ENCODE results near the gene DHFR.

DHFR gene

DNA sequence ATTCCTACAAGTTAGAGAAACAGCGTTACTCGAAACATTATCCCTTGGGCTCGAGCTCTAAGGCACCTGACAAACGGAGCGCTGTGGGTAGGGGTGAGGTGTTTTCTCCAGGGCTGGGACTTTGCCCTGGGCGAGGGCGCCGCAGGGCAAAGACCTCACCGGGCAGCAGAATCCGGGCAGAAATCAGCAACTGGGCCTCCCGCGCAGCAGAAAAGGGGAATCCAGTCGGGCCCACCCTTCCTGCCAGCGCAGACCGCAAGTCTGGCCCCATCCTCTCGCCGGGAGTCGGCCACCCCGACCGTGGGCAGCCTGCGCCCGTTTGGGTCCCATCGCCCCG, 761 bp downstream of the DHFR start:
- peak; percentile 69 for DNase-seq

DNA sequence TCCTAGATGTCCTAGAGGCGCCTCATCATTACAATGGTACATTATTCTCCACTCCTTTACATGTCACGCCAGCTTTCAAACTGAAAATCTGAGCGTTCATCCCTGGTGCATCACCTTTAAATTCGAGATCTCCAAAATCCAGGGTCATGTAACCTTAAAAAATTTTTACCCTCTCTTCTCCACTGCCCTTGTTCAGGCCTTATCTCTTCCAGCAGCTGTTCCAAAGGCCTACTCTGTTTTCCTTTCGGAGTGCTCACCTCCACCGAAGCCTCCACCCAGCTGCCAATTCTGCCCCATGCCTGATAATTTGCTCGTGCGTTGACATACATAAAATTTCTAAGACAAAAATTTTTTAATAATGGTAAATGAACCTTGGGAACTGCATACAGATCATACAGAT, 1.3 kb downstream of the DHFR start:
- DNase-seq: peak; percentile 30

DNA sequence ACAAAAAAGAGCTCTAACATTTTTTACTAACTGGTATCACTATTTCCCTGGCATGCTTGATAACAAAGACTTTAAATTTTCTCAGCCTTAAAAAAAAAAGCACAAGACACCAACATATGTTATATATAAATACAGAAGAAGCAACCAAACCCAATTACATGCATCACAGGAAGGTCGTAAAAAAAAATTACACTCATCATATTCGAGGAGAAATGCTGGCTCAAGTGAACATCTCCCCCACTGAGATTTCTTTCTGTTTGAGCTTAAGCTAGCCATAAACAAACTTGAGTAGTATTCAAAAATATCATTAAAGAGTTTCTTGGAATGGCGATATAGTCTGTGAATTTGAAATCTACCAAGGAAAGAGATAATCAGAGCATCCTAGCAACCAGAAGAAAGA, 7.9 kb downstream of the DHFR start:
- peak; percentile 37 for DNase-seq

DNA sequence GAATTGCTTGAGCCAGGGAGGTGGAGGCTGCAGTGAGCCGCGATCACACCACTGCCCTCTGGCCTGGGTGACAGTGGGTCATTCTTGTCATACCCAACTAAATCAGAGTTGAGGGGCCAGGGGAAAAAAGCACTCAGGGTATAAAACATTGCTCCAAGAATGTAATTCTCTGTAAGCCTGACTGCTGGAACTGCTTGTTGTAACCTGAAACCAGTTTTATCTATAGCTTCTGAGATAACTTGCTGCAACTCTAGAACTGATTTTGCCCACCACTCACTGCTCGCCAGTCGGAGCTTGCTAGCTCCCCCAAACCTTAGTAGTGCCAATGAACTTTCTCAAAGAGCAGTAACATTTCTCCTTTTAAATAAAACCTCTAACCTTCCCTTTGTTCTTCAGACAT, 9.9 kb downstream of the DHFR start:
- no peak for DNase-seq

DNA sequence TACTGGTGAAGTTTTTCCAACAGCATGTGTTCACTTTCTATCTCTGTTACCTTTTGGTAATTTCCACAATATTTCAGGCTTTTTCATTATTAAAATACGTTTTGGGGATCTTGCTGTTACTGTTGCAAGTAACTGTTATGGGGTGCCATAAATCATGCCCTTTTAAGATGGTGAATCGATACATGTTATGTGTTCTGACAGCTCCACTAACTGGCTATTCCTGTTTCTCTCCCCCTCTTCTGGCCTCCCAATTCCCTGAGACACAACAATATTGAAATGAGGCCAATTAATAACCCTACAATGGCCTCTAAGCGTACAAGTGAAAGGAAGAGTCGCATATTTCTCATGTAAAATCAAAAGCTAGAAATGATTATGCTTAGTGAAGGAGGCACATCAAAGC, 13.4 kb downstream of the DHFR start:
- no peak for DNase-seq

DNA sequence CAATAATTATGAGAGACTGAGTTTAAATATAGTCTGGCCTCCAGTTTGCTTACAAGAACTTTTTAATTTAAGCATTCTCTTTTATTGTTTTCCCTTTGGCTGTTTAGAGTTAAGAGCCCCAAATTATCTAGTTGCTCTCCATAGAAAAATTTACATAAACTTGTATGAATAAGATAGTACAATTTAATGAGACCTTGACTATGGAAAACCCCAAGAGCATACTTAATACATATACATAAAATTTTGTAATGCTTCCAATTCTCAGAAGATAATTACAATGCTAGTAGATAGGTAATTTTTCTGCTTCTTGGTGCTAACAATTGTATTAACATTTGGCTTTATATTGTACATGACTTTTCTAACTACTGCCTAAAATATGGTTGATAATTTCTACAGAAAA, 20.6 kb downstream of the DHFR start:
- peak; percentile 41 for DNase-seq

DNA sequence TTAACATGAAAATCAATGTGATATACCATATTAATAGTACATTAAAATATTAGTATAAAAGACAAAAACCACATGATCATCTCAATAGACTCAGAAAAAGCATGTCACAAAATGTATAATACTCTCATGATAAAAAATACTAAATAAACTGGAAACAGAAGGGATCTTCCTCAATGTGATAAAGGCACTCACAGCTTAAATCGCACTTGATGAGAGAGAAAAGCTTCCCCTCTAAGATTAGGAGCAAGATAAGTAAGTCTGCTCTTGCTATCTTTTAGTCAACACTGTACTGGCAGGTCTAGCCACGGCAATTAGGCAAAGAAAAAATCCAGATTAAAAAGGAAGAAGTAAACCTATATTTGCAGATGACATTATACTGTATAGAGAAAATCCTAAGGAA, 22.1 kb downstream of the DHFR start:
- no peak for DNase-seq

DNA sequence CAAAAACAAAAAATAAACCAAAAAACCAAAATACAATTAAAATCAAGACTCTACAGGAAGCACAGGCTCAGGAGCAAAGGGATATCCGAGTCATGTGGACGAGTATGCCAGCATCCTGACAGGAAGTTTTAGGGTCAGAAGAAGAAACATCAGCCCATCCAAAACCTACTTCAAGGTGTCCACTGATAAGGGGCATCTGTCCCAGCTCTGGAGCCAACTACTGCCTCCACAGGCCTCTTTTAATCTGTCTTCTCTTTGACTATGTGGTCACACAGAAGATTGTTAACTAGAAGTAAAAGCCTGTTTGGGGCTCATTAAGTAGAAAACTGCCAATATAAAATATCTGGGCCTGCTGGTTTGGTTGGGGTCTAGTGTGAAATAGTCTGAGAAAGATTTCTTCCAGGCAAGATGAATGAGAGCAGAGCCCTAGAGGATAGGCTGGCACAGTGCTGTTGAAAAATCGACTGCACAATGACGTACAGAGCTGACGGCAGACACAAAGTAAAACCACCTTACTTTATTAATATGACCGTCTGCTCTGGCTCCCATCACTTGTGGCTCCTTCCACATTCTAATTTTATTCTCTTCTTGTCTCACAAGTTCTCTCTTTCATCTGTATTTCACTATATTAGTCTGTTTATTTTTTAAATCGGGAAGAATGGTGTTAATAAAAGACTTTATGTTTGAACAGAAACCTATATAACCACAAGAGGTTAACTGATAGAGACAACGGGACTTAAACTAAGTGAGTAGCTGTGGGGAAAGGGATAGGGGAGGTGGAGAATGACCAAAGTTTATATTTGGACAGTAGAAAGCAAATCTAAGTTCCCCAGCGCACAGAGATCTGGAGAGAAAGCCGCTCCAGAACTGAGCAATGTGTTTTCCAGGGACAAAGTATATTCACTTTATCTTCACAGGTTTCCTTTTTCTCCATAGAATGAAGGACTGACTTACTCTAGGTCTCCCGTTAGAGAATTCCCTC, 23.2 kb downstream of the DHFR start:
- DNase-seq: no peak

DNA sequence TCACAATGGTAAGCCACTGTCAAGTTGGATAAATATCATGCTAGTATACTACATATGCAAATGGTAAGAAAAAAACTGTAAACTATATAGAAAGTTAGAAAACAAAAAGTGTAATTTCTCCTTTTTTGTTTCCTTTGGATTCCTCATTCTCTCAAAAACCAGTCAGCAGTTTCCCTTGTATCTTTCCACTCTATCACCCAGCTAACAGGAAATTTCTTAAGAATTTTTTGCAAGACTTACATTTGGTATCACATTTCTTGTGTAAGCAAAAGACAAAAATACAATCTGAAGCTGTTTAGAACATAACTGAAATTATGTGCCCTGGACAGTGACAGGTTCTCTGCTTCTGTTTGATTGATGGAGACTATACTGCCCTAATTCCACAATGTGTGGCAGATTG, 25.5 kb downstream of the DHFR start:
- no peak for DNase-seq

DNA sequence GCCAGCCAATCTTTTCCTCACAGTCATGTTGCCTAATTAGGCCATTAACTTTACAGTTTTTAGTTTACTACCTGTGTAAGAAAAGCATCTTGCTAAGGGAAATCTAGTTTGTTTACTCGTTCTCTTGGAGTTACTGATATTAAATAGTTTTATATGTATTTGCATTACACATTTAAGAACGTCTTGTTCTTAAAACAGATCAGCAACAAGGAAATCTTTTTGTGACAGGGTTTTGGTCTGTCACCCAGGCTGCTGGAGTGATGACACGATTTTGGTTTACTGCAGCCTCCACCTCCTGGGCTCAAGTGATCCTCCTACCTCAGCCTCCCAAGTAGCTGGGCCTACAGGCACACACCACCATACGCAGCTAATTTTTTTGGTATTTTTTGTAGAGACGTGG, 29.6 kb downstream of the DHFR start:
- DNase-seq: no peak

DNA sequence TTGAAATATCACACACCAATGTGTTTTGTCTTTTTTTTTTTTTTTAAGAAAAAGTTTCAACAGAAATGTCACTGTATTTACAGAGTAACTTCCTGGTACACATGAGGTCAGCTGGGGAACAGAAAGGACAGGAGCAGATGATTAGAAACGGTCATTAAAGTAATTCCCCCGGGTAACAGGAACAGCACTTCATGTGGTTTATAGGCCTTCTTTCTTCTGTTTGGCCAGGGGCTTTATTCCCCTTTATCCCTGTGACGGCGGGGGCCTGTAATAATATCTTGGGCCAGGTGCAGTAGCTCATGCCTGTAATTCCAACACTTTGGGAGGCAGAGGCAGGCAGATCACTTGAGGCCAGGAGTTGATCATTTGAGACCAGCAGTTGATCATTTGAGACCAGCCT, 30.8 kb downstream of the DHFR start:
- peak; percentile 91 for DNase-seq

DNA sequence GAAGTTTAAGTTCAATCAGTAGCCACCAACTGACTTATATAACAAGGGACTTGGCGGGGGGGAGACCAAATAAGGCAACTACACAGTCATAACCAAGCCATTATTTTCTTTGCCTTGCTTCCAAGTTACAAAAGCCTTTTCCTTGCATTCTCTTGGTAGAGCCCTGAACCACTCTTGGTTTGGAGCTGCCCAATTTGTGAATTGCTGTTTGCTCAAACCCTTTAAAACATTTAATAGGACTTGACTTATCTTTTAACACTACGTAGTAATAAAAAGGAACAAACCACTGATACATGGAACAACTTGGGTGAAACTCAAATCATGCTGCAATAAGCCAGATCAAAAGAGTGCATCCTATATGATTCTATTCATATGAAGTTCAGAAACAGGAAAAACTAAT, 32.0 kb downstream of the DHFR start:
- DNase-seq: no peak

DNA sequence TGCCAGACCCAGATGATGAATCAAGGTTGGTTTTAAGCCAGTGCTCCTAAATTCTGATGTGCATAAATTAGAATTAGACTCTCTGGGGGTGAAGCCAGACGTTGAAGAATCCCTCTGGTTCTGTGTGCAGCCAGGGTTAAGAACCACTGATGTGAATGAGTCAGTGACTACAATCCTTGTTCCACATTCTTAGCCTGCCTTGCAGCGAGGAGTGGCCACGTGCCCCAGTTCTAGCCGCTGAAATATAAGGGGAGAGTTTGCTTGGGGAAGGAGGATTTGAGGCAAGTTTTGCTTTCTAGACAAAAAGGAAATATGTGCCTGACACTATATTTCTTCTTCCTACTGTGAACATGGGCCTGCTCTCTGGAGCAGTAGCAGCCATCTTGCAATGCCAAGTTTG, 34.6 kb downstream of the DHFR start:
- peak; percentile 16 for DNase-seq

DNA sequence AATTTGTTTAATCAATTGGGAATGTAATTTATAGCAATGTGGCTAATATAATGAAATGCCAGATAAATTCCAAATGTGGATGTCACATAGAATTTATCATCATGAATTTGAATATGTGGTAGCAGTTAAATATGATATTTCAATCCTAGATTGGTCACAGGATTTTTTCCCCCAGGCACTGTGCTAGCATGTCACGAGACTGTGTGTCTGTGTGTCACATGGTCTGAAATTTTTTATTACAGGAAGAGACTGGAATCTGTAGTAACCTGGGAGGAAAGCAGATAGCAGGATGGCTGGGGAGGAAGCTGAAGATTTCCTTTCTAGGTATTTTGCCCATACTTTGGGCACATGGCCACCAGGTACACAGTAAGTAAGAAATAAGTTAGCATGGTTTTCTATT, 35.7 kb downstream of the DHFR start:
- DNase-seq: peak; percentile 8

DNA sequence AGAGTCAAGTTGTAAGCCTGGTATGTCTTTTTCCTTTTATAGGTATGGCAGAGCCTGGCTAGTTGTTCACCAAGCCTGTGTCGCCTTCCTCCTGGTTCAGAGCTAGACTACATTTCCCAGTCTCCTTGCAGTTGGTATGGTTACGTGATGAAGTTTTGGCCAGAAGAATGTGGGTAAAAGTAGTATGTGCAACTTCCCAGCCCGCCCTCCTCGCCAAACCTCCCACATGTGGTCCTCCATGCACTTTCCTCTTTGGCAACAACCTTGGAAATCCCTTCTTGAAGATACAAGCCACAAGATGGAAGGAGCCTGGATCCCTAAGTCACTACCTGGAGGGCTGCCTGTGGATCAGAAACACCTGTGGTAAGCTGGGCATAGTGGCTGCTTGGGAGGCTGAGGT, 36.3 kb downstream of the DHFR start:
- DNase-seq: no peak

DNA sequence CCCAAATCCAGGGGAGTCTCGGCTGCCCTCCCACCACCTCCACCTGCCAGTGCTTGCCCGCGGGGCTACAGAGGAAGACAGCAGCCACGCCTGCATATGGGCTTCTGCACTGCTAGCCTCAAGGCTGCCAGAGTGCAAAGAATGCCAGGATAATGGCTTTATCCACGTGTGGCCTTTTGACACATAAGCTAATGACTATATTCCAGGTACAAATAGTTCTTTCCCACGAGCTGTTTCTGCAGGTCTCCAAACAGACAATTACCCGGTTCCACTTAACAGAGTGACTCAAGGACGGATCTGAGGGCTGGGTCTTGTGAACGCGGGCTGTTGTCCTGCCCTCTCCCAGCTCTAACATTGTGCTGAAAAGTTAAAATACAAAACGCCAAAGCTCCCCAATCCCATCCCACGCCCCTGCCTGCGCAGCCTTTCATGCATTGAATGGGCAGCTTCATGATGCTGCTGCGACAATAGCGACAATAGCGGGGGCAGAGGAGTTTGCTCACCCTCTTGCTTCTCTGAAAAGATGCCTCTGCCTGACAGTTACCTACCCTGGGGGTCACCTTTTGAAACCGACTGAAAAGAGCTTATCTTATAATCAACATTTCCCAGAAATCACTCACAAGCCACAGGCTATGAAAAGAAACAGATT, 39.4 kb downstream of the DHFR start:
- peak; percentile 73 for DNase-seq

DNA sequence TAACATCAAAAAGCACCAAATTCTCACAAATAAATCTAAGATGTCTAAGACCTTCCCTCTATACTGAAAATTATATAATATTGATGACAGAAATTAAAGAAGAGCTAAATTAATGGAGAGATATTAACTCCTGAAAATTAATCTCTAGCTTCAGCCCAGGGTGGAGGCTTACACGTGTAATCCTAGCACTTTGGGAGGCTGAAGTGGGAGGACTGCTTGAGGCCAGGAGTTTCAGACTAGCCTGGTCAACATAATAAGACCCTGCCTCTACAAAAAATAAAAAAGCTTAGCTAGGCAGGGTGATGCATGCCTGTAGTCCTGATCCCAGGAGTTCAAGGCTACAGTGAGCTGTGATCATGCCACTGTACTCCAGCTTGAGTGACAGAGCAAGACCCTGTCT, 45.1 kb downstream of the DHFR start:
- no peak for DNase-seq

DNA sequence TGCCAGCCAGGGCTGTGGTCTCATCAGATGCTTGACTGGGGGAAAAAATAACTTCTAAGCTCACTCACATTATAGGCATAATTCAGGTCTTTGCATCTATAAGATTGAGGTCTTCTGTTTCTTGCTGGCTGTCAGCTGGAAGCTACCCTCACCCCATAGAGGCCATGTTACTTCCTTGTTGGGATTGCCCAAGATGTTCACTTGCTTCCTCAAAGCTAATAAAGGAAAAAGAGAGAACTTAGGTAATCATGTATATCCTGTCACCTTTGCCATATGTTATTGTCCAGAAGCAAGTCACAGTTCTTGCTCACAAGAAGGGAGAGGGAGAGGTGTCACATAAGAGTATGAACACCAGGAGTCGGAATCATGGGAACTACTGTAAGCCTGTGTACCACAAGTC, 46.1 kb downstream of the DHFR start:
- DNase-seq: no peak

DNA sequence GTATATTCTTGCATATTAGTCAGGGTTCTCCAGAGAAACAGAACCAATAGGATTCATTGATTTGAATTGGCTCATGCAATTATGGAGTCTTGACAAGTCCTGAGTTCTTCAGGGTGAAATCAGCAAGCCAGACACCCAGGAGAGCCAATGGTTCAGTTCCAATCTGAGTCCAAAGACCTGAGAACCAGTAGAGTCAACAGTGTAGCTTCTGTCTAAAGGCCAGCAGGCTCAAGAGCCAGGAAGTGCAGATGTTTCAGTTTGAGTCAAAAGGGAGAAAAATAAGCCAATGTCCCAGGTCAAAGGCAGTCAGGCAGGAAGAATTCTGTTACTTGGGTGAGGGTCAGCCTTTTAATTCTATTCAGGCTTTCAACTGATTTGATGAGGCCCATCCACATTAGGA, 47.0 kb downstream of the DHFR start:
- no peak for DNase-seq

DNA sequence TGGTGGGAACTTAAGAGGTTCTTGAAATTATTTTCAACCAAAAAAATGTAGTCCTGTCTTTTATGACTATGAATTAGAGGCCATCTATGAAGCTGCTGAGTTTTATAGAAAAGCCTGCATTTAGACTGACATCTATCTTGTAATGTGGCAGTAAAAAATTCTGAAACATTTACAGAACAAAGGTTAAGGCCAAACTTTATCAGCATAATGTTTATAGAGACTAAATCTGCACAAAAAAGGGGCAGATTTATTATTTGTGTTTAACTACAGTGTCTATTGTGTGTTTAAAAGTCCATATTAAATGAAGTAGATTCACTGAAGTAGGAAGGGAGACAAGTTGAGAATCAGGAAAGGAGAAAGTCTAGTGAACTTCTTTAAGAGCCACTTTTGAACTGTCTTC, 47.4 kb downstream of the DHFR start:
- DNase-seq: no peak

DNA sequence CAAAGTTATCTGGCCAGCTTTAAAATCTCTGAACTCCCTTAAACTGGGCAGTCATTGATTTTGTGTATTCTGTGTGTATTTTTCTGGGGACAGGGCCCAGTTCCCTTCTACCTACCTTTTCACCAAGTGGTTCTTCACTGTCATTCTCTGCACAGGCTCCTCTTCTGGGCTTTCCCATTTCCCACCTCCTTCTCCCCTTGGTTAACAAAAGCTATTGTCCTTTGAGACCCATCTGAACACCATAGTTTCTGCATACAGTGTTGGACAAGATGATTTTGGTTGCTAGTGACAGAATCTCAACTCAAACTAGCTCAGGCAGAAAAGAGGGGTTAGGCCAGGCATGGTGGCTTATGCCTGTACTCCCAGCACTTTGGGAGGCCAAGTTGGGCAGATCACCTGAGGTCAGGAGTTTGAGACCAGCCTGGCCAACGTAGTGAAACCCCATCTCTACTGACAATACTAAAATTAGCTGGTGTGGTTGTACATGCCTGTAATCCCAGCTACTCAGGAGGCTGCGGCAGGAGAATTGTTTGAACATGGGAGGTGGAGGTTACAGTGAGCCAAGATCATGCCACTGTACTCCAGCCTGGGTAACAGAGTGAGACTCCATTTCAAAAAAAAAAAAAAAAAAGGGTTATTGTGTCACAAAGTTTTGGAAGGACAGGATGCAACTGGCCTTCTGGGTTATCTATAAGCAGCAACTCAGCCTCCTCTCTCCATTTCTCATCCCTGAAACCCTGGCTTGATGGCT, 53.7 kb downstream of the DHFR start:
- no peak for DNase-seq

DNA sequence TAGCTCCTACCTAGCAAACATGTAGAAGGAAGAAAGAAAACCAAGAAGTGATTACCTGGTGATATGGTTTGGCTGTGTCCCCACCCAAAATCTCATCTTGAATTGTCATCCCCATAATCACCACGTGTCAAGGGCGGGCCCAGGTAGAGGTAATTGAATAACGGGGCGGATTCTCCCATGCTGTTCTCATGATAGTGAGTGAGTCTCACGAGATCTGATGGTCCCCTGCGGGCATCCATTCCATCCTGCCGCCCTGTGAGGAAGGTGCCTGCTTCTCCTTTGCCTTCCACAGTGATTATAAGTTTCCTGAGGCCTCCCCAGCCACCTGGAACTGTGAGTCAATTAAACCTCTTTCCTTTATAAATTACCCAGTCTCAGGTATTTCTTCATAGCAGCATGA, 57.3 kb downstream of the DHFR start:
- DNase-seq: peak; percentile 8

DNA sequence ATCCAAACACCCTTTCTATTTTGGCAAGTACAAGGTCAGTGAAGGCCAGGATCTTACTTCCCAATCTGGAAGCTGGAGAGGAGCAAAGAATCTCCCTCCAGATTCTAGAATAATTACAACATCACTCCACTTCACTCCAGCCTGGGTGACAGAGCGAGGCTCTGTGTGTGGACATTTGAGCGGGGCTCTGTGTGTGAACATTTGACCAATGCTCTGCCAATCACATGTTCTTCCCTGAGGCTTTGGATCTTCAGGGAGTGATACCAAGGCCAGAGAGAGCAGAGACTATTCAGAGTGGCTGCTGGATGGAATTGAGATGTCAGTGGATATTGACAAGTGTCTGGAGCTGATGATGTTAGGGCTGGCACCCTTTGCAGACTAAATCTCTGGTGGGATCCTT, 60.0 kb downstream of the DHFR start:
- DNase-seq: no peak

DNA sequence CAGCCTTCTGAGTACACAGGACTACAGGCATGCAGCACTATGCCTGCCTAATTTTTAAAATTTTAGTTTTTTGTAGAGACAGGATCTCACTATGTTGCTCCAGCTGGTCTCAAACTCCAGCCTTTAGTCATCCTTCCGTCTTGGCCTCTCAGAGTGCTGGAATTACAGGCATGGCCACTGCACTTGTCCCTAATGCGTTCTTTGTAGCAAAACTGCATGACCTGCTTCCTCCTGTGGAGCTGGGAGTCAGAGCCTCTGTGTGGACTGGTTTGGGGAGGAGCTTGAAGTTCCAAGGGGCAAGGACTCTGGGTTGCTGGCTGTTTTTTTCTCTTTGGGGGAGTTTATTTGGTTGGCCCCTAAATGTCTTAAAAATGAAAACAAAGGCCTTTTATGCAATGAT, 62.0 kb downstream of the DHFR start:
- no peak for DNase-seq

Measured in NCI-H69 (cell line).